GM19467 (cell line): ENCODE data around the gene GGCT.

Experiments
- ATAC-seq: cut with Tn5 transposase; IDR thresholded peaks from one replicate; pipeline ENCODE4 v1.9.1; 2021; ENCODE audit warnings: mild to moderate bottlenecking, moderate library complexity; ENCODE audit not compliant: unreplicated experiment

The GGCT gene

DNA sequence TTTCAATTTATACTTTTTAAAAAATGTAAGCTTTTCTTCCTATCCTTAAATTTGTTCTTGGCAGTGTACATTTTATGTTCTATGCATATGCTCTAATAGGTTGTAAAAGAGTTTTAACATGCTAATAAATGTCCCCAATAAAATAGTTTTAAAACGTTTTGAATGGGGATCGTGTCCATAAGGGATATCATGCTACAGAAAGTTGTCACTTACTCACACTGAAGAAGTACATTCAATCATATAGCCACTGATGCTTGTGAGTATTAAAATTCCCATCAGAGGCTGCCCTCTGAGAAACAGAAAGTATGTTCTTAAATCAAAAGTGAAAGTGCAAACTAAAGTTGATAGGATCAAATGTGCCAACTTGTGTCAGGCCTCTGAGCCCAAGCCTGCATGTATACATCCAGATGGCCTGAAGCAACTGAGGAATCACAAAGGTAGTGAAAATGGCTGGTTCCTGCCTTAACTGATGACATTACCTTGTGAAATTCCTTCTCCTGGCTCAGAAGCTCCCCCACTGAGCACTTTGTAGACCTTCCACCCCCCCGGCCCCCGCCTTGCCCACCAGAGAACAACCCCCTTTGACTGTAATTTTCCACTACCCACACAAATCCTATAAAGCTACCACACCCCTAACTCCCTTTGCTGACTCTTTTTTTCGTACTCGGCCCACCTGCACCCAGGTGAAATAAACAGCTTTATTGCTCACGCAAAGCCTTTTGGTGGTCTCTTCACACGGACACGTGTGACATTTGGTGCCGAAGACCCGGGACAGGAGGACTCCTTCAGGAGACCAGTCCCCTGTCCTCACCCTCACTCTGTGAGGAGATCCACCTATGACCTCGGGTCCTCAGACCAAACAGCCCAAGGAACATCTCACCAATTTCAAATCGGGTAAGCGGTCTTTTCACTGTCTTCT is 25.2 kb downstream of the GGCT start:
- no peak for ATAC-seq

DNA sequence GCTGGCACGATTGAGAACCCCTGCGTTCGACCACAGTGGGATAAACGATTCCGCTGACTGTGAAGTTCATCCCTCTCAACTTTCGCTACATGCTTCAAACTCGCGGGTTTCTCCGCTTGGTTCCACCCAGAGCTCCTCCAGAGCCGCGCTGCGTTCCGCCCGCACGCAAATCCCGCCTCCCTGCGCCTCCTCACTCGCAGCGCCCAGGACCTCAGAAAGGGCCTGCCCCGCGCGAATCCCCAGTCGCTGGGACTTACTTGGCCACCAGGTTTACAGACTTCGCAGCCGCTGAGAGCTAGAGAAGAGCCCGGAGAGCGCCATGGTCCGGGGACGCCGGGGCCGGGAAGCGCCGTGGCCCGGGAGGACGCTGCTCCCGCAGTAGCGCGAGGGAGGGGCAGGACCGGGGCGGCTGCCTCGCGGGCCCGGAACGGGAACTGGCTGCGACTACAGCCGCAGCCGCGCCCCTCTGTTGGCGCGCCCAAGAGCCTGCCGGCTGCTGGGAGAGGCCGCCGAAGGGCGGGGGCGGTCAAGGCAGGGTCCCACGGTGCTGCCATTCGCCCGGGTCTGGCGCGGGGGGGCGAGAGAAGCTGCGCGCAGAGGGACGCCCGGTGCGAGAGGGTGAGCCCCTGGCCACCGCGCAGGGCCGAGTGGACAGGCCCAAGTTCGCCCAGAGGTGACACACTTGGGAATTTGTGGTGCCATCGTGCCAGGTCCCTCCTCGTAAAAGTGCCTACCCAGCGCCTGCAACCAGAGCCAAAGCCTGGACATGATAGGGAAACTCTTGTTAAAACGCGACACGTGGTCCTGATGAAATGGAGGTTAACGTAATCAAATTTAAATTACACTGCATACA is 26.1 kb downstream of the GGCT start, which contains the start of gene NOD1:
NOD1 (minus strand) TSS at position 436 of the 853 bp plus-strand sequence. CDS start 21,863 bp downstream, outside the sequence.
- peak; percentile 88 for ATAC-seq

- ATAC-seq: no peak
Measured at GRCh38 chr7:30476459-30477145, 28.0 kb downstream of the GGCT start.

- ATAC-seq: no peak
Measured at GRCh38 chr7:30475580-30475979, 29.0 kb downstream of the GGCT start.

DNA sequence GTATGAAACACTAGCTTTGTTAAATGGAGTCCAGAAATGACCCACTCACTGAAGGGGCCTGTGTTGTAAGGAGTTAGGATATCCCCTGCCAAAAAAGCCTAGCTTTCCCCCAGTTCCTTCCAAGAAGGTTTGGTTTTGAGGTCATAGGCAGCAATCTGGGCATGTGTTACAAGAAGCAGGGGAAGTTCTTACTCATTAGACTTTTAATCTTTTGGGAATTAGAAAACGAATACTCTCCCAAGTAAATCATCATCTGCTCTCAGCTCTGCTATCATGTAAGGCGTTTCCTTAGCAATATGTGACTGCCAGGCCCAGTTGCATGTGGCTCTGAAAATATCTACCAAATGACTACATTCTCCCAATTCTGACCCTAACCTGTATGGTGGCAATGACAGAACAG is 29.7 kb downstream of the GGCT start:
- ATAC-seq: no peak

GRCh38 chr7:30474485-30474884 is 30.1 kb downstream of the GGCT start:
- ATAC-seq: no peak

GRCh38 chr7:30473903-30474302 is 30.7 kb downstream of the GGCT start:
- ATAC-seq: no peak

DNA sequence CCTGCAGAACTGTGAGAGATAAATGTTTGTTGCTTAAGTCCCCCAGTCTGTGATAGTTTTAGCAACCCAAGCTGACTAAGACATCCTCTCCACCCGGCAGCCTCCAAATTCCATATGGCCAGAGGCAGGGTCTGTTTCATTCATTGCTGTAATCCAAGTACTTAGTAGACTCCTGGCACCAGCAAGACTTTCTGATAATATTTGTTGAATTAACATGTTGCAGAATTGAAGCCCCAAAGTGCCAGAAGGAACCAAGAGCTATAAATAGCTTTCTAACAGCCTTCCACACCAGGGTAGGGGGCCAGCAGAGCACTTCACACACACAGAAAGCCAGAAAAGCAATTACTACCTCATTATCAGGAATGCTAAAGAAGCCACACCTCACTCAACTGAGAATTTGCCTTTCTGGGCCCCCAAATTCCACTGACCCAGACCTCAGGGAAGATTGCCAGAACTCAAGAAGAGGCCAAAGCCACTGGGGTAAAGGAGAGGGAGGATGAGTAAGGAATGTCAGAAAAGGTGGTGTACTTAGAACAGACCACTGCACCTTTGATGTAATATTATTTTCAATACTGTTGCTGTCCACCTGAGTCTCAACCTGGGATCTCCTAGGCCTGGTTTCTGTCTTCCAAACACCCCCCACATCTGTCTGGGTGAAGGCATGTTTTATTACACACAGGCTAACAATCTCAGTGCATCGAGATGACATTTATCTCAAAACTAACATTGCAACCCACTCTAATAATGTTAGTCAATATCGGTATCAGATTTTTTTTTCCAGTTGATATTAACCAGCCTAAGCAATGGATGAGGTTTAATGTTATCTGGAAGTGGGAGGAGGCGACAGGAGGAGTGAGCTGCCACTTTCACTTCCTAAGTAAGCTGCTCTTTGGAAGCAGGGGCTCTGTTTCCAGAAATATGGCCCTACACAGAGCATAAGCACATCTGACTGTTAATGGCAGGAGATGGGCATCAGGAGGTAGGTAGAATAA is 31.5 kb downstream of the GGCT start:
- no peak for ATAC-seq

DNA sequence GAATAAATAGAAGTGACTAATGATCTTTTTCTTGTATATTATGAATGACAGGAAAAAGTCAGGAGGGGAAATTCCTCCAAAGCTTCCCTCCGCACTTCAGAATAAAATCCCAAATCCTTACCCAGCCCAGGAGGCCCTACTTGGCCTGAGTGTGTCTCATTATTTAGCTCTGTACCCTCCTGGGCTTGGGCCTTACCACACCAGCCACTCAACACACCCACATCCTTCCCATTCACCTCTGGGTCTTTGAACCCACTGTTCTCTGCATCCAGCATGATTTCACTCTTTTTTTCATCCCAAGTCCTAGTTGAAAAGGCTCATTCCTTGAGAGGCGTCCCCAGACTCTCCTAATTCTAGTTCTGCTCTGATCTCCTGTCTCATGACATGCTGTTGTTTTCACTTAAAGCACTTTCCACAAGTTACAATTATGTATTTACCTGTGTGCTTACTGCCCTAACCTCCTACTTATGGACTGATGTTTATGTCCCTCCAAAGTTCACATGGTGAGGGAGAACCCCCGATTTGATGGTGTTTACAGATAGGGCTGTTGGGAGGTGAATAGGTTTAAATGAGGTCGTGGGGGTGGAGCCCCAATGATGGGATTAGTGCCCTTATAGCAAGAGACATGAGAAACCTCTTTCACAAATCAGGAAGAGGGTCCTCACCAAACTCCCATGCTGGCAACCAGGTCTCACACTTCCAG is 32.4 kb downstream of the GGCT start:
- no peak for ATAC-seq

- no peak for ATAC-seq
Measured at GRCh38 chr7:30471205-30471604, 33.4 kb downstream of the GGCT start.

DNA sequence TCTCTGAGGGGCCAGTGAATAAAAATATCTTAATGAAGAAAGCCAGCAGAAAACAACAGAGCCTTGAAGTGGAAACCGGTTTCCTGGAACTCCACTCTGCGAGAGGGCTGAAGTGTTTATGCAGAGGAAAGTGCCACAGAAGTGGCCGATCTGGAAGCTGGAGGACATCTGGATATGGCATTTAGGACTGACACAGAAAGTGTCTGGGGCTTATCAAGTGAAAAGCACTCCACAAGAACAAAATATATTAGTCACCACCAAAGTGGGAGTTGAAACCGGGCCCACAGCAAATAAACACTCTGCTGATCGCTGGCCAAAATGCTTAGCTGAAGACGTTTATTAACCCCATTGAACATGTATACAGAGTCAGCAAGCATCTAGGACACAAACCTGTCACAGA is 33.9 kb downstream of the GGCT start:
- ATAC-seq: no peak

DNA sequence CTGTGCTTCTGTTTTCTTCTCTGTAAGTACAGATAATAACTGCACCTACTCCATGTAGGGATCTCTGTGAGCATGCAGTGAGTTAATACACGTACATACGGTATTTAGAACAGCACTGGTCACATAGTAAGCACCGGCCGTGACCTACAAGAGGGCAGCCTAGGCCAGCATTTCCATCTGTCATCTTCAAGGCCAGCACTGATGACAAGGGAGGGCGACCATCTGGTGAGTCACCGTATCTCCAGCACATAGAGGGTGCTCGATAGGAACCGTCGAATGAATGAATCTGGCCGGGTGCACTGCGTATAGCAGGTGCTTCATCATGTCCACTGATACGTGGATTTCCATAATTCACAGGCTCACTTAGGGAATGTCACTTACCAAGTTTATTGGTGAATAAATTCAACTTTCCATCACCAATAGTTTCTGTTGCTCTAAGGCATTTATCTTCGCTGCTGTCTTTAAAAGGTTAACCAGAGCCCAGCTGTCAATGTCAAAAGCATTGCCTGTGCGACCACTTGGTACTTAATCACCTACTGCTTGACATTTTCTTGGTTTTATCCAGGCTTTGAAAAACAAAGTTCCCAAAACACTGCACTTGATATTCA is 34.4 kb downstream of the GGCT start:
- ATAC-seq: no peak

GRCh38 chr7:30469303-30469702 is 35.3 kb downstream of the GGCT start:
- no peak for ATAC-seq

DNA sequence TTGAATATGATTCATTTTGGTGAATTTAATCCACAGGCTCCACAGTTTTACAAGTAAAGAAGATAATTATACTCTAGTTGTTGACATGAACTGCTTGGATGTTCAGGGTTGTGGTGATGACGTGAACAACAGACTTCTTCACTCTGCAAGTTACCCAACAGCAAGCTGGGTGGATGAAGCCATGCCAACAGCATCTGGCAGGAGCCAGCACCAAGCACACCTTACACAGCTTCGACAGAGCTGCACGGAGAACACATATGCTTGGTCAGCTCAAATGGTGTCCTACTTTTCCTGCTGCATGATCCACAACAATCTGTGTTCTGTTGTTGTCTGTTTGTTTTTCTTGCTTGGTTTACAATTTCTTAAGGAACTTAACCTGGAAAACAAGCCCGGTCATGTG is 35.8 kb downstream of the GGCT start:
- ATAC-seq: no peak

DNA sequence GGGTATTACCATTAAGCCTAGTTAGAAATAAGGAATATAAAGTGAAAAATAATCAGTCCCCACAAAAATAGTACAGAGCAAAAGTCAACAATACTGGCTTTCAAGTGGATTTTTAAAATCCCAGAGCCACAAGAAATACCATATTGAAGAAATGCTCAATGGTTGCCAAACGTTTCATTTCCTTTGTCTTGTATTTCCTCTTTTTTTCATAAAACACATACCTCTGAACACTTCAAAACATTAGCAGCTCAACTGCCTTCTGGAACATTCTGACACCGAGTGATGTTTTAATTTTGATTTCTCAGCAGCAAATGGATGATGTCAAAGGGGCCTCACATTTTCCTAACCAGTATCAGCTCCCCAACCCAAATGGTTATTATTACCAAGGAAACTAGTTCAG is 36.6 kb downstream of the GGCT start:
- no peak for ATAC-seq

DNA sequence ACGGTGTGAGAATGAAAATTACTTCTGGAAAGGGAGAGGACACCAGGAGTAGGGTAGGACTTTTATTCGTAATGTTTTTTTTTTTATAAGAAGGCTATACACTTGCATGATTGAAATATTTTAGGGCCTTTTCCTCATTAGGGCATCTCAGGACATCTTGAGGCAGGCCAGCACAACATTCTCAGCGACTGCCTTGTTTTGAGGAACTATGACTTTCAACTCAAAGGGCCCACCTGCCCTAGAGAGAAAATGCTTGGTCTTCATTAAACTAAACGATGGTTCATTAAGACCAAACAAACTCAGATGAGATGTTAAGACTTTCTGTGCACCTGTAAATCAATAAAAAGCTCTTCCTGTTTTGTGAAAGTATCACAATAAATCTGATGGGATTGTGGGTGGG is 37.4 kb downstream of the GGCT start:
- ATAC-seq: no peak

GRCh38 chr7:30466266-30466665 is 38.4 kb downstream of the GGCT start:
- ATAC-seq: no peak

DNA sequence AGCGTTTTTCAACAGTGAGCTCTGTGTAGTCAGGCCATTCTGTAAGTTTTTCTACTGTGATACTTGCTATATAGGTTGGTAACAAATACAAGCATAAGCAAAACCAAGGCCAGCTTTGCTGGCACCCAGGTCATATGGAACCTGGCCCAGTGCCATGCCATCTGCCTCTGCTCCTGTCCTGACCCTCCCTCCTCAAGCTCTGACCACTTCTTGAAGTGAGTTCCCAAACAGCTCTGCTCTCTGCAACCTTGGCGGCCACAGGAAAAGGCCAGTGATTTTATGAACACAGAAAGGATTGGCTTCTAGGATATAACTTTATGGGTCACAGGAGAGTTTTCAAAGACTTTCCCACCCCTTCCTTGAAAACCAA is 38.8 kb downstream of the GGCT start:
- ATAC-seq: no peak
